Cerebellar cortex (tissue), 1 donor: ENCODE data around the gene FAM171A2.
"Not testable (repeated sequence)": the region's sequence is repeated elsewhere in the genome, so short reads cannot be mapped to it uniquely, and the experiment has no call there.

Experiments used
- DNase-seq: peaks from one replicate; pipeline ENCODE4 v3.0.0-alpha.2; 2015; ENCODE audit warnings: low spot score

Gene FAM171A2

GRCh38 chr17:44345454-44346026 is 18.1 kb downstream of the FAM171A2 start:
- DNase-seq: peak; percentile 92

GRCh38 chr17:44344939-44345453 is 18.7 kb downstream of the FAM171A2 start, which contains the start of gene GRN:
TSS of gene GRN (plus strand) at chr17:44345302. CDS start at chr17:44349165, 3,863 bp downstream.
- DNase-seq: peak; percentile 100

GRCh38 chr17:44343510-44344209 is 20.0 kb downstream of the FAM171A2 start:
- peak; percentile 50 for DNase-seq

GRCh38 chr17:44340553-44340952 is 23.1 kb downstream of the FAM171A2 start:
- not testable (repeated sequence) for DNase-seq

- no peak for DNase-seq
Observed at GRCh38 chr17:44338702-44339101, 25.0 kb downstream of the FAM171A2 start.

- no peak for DNase-seq
Observed at GRCh38 chr17:44335968-44336367, 27.7 kb downstream of the FAM171A2 start.

- DNase-seq: no peak
Observed at GRCh38 chr17:44335564-44335963, 28.1 kb downstream of the FAM171A2 start.

GRCh38 chr17:44334727-44335126 is 28.9 kb downstream of the FAM171A2 start:
- no peak for DNase-seq

GRCh38 chr17:44334315-44334714 is 29.3 kb downstream of the FAM171A2 start:
- no peak for DNase-seq

- DNase-seq: no peak
Observed at GRCh38 chr17:44333371-44333770, 30.3 kb downstream of the FAM171A2 start.

- peak; percentile 92 for DNase-seq
Observed at GRCh38 chr17:44331249-44331760, 32.3 kb downstream of the FAM171A2 start.

- not testable (repeated sequence) for DNase-seq
Observed at GRCh38 chr17:44330263-44330662, 33.4 kb downstream of the FAM171A2 start.

- DNase-seq: not testable (repeated sequence)
Observed at GRCh38 chr17:44329516-44329915, 34.1 kb downstream of the FAM171A2 start.

GRCh38 chr17:44327715-44328449 is 35.8 kb downstream of the FAM171A2 start:
- no peak for DNase-seq

- peak; percentile 99 for DNase-seq
Observed at GRCh38 chr17:44326861-44327444, 36.7 kb downstream of the FAM171A2 start.

GRCh38 chr17:44324571-44325275 is 38.9 kb downstream of the FAM171A2 start, which contains the start of gene SLC25A39:
TSS of gene SLC25A39 (minus strand) at chr17:44324823. CDS start at chr17:44323562, 1,261 bp downstream.
- DNase-seq: peak; percentile 91

GRCh38 chr17:44324092-44324570 is 39.5 kb downstream of the FAM171A2 start:
- DNase-seq: no peak

- no peak for DNase-seq
Observed at GRCh38 chr17:44323359-44324091, 40.1 kb downstream of the FAM171A2 start.

GRCh38 chr17:44322236-44322895 is 41.3 kb downstream of the FAM171A2 start:
- no peak for DNase-seq
